Loucy (cell line): ENCODE data around the gene IL12RB2.

Source experiments
- CTCF ChIP-seq: fragments of 200-600 bp; sonication (generic); conservative IDR thresholded peaks from 2 replicates; pipeline ENCODE4 v1.5.1; 2014; ENCODE audit warnings: mild to moderate bottlenecking, antibody characterized with exemption, low read length
- EZH2phosphoT487 ChIP-seq: fragments of 200-600 bp; IDR thresholded peaks from 2 replicates; pipeline ENCODE4 v1.6.1; 2018; ENCODE audit warnings: antibody characterized with exemption, mild to moderate bottlenecking, moderate library complexity, borderline replicate concordance

- TF ChIP-seq CTCF (no peak), EZH2phosphoT487 (no peak)
Measured at GRCh38 chr1:67323087-67323486, 15.4 kb downstream of the IL12RB2 start.
